GM10266 (cell line): ENCODE results near the gene HMOX2.

Experiments used
- DNase-seq: peaks from one replicate; pipeline ENCODE4 v3.0.0; 2012; ENCODE audit errors: extremely low spot score
- CTCF ChIP-seq: IDR thresholded peaks from 2 replicates; pipeline ENCODE4 v1.5.1; 2012; ENCODE audit warnings: mild to moderate bottlenecking, low read depth; ENCODE audit not compliant: control insufficient read depth, insufficient read depth; ENCODE audit errors: missing control alignments

Gene HMOX2

GRCh38 chr16:4556580-4556979 lies 80.4 kb downstream of the HMOX2 start:
- TF ChIP-seq CTCF, result no peak
- no peak for DNase-seq

- no peak for TF ChIP-seq CTCF
- DNase-seq, result no peak
Measured at GRCh38 chr16:4557973-4558372, 81.8 kb downstream of the HMOX2 start.
